Measurements from ENCODE around the gene ATP9B.

- no peak for TF ChIP-seq CTCF (tag by site-specific recombination; IDR thresholded peaks at IDR 0.05)
- TF ChIP-seq HOXC10 (CRISPR knock-in tag; IDR thresholded peaks at IDR 0.05) = no peak
- no peak for TF ChIP-seq ZSCAN30 (tag by site-specific recombination; IDR thresholded peaks at IDR 0.05)
- TF ChIP-seq ZNF138 (tag by site-specific recombination; IDR thresholded peaks at IDR 0.05; ENCODE audit: borderline replicate concordance) = no peak
- TF ChIP-seq ZNF174 (tag by site-specific recombination; IDR thresholded peaks at IDR 0.05) = no peak
- no peak for TF ChIP-seq MEIS1 (CRISPR knock-in tag; IDR thresholded peaks at IDR 0.05; ENCODE audit: borderline replicate concordance)
- no peak for TF ChIP-seq ZNF529 (tag by site-specific recombination; IDR thresholded peaks at IDR 0.05; ENCODE audit: insufficient replicate concordance)
Measured at GRCh38 chr18:79070486-79070885, 1.3 kb downstream of the ATP9B start.

All from HEK293 (cell line).